GM12801 (cell line): ENCODE measurements around the gene DNER.

Source experiments
- CTCF ChIP-seq: IDR thresholded peaks from one replicate; pipeline ENCODE4 v1.5.1; 2011; ENCODE audit warnings: control low read depth; ENCODE audit not compliant: insufficient read length; ENCODE audit errors: extremely low read depth

DNER gene

GRCh38 chr2:229489016-229489415 is 225.3 kb downstream of the DNER start:
- no peak for TF ChIP-seq CTCF

GRCh38 chr2:229488232-229488631 is 226.1 kb downstream of the DNER start:
- no peak for TF ChIP-seq CTCF

GRCh38 chr2:229486673-229487072 is 227.7 kb downstream of the DNER start:
- TF ChIP-seq CTCF, result no peak

GRCh38 chr2:229485857-229486256 is 228.5 kb downstream of the DNER start:
- TF ChIP-seq CTCF, result no peak

- no peak for TF ChIP-seq CTCF
Measured at GRCh38 chr2:229477269-229477755, 237.0 kb downstream of the DNER start.

GRCh38 chr2:229475778-229476177 is 238.6 kb downstream of the DNER start:
- TF ChIP-seq CTCF, result no peak

- no peak for TF ChIP-seq CTCF
Measured at GRCh38 chr2:229474125-229474524, 240.2 kb downstream of the DNER start.

GRCh38 chr2:229470781-229471180 is 243.6 kb downstream of the DNER start:
- TF ChIP-seq CTCF, result no peak
